ENCODE measurements around the gene BGLAP.

Gene BGLAP

DNA sequence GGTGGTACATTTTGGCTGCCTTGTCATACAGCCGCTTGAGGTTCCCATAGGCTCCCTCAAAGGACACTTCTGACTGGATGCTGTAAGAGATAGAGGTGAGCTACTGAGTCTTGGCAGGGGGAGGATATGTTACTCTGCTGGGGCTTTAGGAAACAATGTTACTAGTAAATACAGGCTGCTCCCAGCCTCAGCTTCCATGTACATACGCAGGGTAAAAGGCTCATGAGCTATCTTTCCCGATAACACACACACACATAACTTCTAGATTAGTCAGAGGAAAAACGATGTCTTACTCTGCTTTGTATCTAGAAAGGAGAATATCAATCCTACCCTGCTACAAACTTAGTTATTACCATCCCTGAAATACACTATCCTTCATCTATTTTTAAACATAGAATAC, 26.4 kb downstream of the BGLAP start:
- Histone ChIP-seq H3K4me2 (ENCODE audit: low read length) (no peak overlapping the region), H3K9me3 (ENCODE audit: control insufficient read depth, insufficient read depth, low read length) (no peaks in the 10 kb centered on the region), H3K27ac (ENCODE audit: low read depth, low read length) (no peak overlapping the region), H4K20me1 (ENCODE audit: control insufficient read depth, insufficient read depth, low read depth, low read length) (no peaks in the 10 kb centered on the region), H3K27me3 (ENCODE audit: control insufficient read depth, low read length) (no peaks in the 10 kb centered on the region), H3K9me2 (replicated peaks; ENCODE audit: control insufficient read depth, low read length) (no peaks in the 10 kb centered on the region), H3K79me2 (ENCODE audit: control insufficient read depth, low read length) (no peaks in the 10 kb centered on the region), H3K4me3 (ENCODE audit: low read length) (no peak overlapping the region), H3K36me3 (ENCODE audit: control insufficient read depth, low read length) (peaks cover 85% of the 10 kb centered on the region), H3F3A (ENCODE audit: control insufficient read depth, insufficient read depth) (no peaks in the 10 kb centered on the region), H3K4me1 (ENCODE audit: control insufficient read depth, low read length) (no peaks in the 10 kb centered on the region)
- no peak for TF ChIP-seq EZH2phosphoT487 (IDR thresholded peaks at IDR 0.05; ENCODE audit: borderline replicate concordance, low read length)
- TF ChIP-seq, protein P1, sequence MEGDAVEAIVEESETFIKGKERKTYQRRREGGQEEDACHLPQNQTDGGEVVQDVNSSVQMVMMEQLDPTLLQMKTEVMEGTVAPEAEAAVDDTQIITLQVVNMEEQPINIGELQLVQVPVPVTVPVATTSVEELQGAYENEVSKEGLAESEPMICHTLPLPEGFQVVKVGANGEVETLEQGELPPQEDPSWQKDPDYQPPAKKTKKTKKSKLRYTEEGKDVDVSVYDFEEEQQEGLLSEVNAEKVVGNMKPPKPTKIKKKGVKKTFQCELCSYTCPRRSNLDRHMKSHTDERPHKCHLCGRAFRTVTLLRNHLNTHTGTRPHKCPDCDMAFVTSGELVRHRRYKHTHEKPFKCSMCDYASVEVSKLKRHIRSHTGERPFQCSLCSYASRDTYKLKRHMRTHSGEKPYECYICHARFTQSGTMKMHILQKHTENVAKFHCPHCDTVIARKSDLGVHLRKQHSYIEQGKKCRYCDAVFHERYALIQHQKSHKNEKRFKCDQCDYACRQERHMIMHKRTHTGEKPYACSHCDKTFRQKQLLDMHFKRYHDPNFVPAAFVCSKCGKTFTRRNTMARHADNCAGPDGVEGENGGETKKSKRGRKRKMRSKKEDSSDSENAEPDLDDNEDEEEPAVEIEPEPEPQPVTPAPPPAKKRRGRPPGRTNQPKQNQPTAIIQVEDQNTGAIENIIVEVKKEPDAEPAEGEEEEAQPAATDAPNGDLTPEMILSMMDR (IDR thresholded peaks at IDR 0.05; ENCODE audit: low read depth, low read length, poor library complexity, severe bottlenecking): no peak

DNA sequence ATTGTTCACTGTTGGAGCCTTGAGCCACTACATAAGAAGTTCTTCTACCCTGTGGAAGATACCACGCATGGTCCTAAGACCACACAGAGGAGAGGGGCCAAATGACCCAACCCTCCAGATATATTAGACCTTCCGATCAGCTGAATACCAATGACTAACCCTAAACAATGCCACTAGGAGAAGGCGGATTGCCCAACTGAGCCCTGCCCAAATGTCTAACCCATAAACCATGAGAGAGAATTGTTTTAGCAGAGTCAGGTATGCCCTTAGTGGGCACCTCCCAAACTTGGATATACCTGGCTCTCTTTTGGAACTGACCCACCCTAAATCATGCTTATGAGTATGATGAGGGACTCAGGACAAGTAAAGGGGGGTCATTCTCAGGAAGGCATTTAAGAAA, 28.3 kb downstream of the BGLAP start:
- H3K4me1 ChIP-seq (ENCODE audit: control insufficient read depth, low read length): no peaks in the 10 kb centered on the region
- H3K79me2 ChIP-seq (ENCODE audit: control insufficient read depth, low read length): no peaks in the 10 kb centered on the region
- H3K27ac ChIP-seq (ENCODE audit: low read depth, low read length): no peak overlapping the region
- H3K4me2 ChIP-seq (ENCODE audit: low read length): no peak overlapping the region
- H3K9me2 ChIP-seq (replicated peaks; ENCODE audit: control insufficient read depth, low read length): no peaks in the 10 kb centered on the region
- peaks cover 89% of the 10 kb centered on the region for H3K36me3 ChIP-seq (ENCODE audit: control insufficient read depth, low read length)
- no peak for TF ChIP-seq EZH2phosphoT487 (IDR thresholded peaks at IDR 0.05; ENCODE audit: borderline replicate concordance, low read length)
- TF ChIP-seq, protein P1 (IDR thresholded peaks at IDR 0.05; ENCODE audit: low read depth, low read length, poor library complexity, severe bottlenecking): no peak
- no peaks in the 10 kb centered on the region for H3K27me3 ChIP-seq (ENCODE audit: control insufficient read depth, low read length)
- no peak overlapping the region for H3K4me3 ChIP-seq (ENCODE audit: low read length)
- H3F3A ChIP-seq (ENCODE audit: control insufficient read depth, insufficient read depth): no peaks in the 10 kb centered on the region
- H4K20me1 ChIP-seq (ENCODE audit: control insufficient read depth, insufficient read depth, low read depth, low read length): no peaks in the 10 kb centered on the region
- H3K9me3 ChIP-seq (ENCODE audit: control insufficient read depth, insufficient read depth, low read length): no peaks in the 10 kb centered on the region

DNA sequence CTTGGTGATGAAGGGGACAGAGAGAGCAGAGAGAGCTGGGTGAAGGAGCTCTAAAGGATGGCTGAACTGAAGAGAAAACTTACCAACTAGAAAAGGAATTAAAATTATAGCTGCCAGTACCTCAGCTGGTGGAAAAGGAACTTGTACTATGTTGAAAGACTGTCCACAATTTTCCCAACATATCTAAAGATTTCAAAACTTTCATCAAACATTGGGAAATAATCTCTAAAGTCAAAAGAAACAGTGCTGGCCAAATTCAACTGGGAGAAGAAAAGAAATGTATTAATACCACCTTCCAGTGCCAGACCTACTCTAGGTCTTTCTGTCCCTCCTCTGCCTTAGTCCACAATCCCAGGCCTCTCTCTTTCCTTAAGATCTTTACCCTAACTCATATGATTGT, 34.5 kb downstream of the BGLAP start:
- Histone ChIP-seq H3K4me2 (ENCODE audit: low read length) (no peak overlapping the region), H4K20me1 (ENCODE audit: control insufficient read depth, insufficient read depth, low read depth, low read length) (peaks cover 15% of the 10 kb centered on the region; the same call in 1 of the 2 replicates), H3K79me2 (ENCODE audit: control insufficient read depth, low read length) (peaks cover 38% of the 10 kb centered on the region), H3K36me3 (ENCODE audit: control insufficient read depth, low read length) (peaks cover 93% of the 10 kb centered on the region), H3K4me1 (ENCODE audit: control insufficient read depth, low read length) (peaks cover 16% of the 10 kb centered on the region), H3K27me3 (ENCODE audit: control insufficient read depth, low read length) (no peaks in the 10 kb centered on the region), H3K27ac (ENCODE audit: low read depth, low read length) (no peak overlapping the region), H3F3A (ENCODE audit: control insufficient read depth, insufficient read depth) (no peaks in the 10 kb centered on the region), H3K9me3 (ENCODE audit: control insufficient read depth, insufficient read depth, low read length) (no peaks in the 10 kb centered on the region), H3K4me3 (ENCODE audit: low read length) (no peak overlapping the region), H3K9me2 (replicated peaks; ENCODE audit: control insufficient read depth, low read length) (no peaks in the 10 kb centered on the region)
- TF ChIP-seq, protein P1 (IDR thresholded peaks at IDR 0.05; ENCODE audit: low read depth, low read length, poor library complexity, severe bottlenecking): no peak
- TF ChIP-seq EZH2phosphoT487 (IDR thresholded peaks at IDR 0.05; ENCODE audit: borderline replicate concordance, low read length): no peak
